SK-N-SH (cell line): Measurements from ENCODE around the gene KCNK16.

Experiments used
- EZH2phosphoT487 ChIP-seq: fragments of 200-600 bp; sonication (generic); IDR thresholded peaks from 2 replicates; pipeline ENCODE4 v1.6.1; 2017; ENCODE audit warnings: low read depth, mixed run types, mild to moderate bottlenecking, antibody characterized with exemption, moderate library complexity, borderline replicate concordance
- YY1 ChIP-seq: IDR thresholded peaks from 2 replicates; pipeline ENCODE4 v1.4.0; 2012; ENCODE audit warnings: low read depth, mild to moderate bottlenecking
- TF ChIP-seq, protein P1 (sequence below): fragments of 200-600 bp; sonication (generic); IDR thresholded peaks from 2 replicates; pipeline ENCODE4 v1.6.1; 2017; ENCODE audit warnings: antibody characterized with exemption, mild to moderate bottlenecking, moderate library complexity
- TF ChIP-seq, protein P2 (sequence below): IDR thresholded peaks from 2 replicates; pipeline ENCODE4 v1.4.0; 2012; ENCODE audit warnings: low read depth, borderline replicate concordance

DNA sequence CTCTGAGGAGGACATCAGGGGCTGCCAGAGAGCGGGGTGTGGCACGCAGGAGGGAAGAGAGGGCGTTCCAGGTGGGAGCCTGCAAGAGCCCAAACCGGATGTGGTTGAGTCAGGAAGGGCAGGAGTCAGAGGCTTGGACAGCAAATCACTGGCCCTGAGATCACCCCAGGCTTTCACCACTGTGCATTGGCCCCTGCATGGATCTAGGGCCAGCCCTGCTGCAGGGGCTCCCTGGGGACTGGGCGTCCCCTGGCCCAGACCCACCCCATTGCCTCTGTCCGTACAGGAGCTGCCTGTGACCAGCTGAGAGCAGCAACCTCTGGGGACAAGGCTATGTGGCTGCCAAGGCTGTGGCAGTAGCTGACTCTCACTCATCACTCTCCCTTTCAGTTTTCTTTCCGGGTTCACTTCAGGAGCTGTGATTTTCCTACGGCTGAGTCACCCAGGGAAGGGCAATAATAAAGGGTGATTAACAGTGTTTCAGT lies 42.2 kb downstream of the KCNK16 start:
- TF ChIP-seq, protein P1, sequence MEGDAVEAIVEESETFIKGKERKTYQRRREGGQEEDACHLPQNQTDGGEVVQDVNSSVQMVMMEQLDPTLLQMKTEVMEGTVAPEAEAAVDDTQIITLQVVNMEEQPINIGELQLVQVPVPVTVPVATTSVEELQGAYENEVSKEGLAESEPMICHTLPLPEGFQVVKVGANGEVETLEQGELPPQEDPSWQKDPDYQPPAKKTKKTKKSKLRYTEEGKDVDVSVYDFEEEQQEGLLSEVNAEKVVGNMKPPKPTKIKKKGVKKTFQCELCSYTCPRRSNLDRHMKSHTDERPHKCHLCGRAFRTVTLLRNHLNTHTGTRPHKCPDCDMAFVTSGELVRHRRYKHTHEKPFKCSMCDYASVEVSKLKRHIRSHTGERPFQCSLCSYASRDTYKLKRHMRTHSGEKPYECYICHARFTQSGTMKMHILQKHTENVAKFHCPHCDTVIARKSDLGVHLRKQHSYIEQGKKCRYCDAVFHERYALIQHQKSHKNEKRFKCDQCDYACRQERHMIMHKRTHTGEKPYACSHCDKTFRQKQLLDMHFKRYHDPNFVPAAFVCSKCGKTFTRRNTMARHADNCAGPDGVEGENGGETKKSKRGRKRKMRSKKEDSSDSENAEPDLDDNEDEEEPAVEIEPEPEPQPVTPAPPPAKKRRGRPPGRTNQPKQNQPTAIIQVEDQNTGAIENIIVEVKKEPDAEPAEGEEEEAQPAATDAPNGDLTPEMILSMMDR: no peak
- TF ChIP-seq YY1 (no peak), EZH2phosphoT487 (no peak)
- TF ChIP-seq, protein P2, sequence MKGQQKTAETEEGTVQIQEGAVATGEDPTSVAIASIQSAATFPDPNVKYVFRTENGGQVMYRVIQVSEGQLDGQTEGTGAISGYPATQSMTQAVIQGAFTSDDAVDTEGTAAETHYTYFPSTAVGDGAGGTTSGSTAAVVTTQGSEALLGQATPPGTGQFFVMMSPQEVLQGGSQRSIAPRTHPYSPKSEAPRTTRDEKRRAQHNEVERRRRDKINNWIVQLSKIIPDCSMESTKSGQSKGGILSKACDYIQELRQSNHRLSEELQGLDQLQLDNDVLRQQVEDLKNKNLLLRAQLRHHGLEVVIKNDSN: no peak
